Islet of Langerhans (tissue), 1 donor: ENCODE measurements around the gene MFRP.
"Not testable (repeated sequence)": the region's sequence is repeated elsewhere in the genome, so short reads cannot be mapped to it uniquely, and the experiment has no call there.

ENCODE experiments used
- FAIRE-seq: peaks from one replicate; lab custom pipeline; 2011; peaks lifted over from hg19 to GRCh38; lab: Jason Lieb, UNC

Gene MFRP

GRCh38 chr11:119346605-119347004 lies at the start of gene MFRP:
MFRP (minus strand) TSS chr11:119346705; CDS start chr11:119346513, 192 bp downstream.
- no peak for FAIRE-seq

GRCh38 chr11:119391275-119391674 lies 44.8 kb upstream of the MFRP start:
- FAIRE-seq: no peak

- FAIRE-seq: no peak
These were observed 43.2 kb upstream of the MFRP start for GRCh38 chr11:119389611-119390254.

GRCh38 chr11:119388103-119388502 lies 41.6 kb upstream of the MFRP start:
- FAIRE-seq: no peak

- no peak for FAIRE-seq
These were observed 37.8 kb upstream of the MFRP start for GRCh38 chr11:119384332-119384731.

- not testable (repeated sequence) for FAIRE-seq
These were observed 36.0 kb upstream of the MFRP start for GRCh38 chr11:119382513-119382912.

- no peak for FAIRE-seq
These were observed 35.6 kb upstream of the MFRP start for GRCh38 chr11:119382101-119382500.

GRCh38 chr11:119381181-119381988 lies 34.9 kb upstream of the MFRP start, which contains the start of gene USP2:
USP2 (minus strand) TSS chr11:119381690; CDS start chr11:119373480, 8,210 bp downstream.
- no peak for FAIRE-seq

- no peak for FAIRE-seq
These were observed 34.3 kb upstream of the MFRP start for GRCh38 chr11:119380827-119381180.

- no peak for FAIRE-seq
These were observed 33.8 kb upstream of the MFRP start for GRCh38 chr11:119380160-119380826.

GRCh38 chr11:119378851-119379465 lies 32.5 kb upstream of the MFRP start:
- no peak for FAIRE-seq

GRCh38 chr11:119377961-119378667 lies 31.6 kb upstream of the MFRP start:
- no peak for FAIRE-seq

- FAIRE-seq: no peak
These were observed 30.8 kb upstream of the MFRP start for GRCh38 chr11:119377112-119377901.

GRCh38 chr11:119376197-119376847 lies 29.8 kb upstream of the MFRP start:
- no peak for FAIRE-seq

- no peak for FAIRE-seq
These were observed 29.1 kb upstream of the MFRP start for GRCh38 chr11:119375337-119376196.

- FAIRE-seq: no peak
These were observed 28.3 kb upstream of the MFRP start for GRCh38 chr11:119374632-119375336.

- no peak for FAIRE-seq
These were observed 27.6 kb upstream of the MFRP start for GRCh38 chr11:119373921-119374631.
